ENCODE measurements around the gene TNFRSF4.

TNFRSF4 gene

DNA sequence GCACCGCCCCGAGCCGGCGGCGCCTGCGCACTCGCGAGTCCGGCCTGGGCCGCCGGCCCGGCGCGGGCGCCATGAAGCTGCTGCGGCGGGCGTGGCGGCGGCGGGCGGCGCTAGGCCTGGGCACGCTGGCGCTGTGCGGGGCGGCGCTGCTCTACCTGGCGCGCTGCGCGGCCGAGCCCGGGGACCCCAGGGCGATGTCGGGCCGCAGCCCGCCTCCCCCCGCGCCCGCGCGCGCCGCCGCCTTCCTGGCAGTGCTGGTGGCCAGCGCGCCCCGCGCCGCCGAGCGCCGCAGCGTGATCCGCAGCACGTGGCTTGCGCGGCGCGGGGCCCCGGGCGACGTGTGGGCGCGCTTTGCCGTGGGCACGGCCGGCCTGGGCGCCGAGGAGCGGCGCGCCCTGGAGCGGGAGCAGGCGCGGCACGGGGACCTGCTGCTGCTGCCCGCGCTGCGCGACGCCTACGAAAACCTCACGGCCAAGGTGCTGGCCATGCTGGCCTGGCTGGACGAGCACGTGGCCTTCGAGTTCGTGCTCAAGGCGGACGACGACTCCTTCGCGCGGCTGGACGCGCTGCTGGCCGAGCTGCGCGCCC, 18.3 kb upstream of the TNFRSF4 start, which contains the start of gene B3GALT6:
B3GALT6 (plus strand) TSS at position 30 of the 588 bp plus-strand sequence; CDS start at position 72, 42 bp downstream.
- no peak for DNase-seq

DNA sequence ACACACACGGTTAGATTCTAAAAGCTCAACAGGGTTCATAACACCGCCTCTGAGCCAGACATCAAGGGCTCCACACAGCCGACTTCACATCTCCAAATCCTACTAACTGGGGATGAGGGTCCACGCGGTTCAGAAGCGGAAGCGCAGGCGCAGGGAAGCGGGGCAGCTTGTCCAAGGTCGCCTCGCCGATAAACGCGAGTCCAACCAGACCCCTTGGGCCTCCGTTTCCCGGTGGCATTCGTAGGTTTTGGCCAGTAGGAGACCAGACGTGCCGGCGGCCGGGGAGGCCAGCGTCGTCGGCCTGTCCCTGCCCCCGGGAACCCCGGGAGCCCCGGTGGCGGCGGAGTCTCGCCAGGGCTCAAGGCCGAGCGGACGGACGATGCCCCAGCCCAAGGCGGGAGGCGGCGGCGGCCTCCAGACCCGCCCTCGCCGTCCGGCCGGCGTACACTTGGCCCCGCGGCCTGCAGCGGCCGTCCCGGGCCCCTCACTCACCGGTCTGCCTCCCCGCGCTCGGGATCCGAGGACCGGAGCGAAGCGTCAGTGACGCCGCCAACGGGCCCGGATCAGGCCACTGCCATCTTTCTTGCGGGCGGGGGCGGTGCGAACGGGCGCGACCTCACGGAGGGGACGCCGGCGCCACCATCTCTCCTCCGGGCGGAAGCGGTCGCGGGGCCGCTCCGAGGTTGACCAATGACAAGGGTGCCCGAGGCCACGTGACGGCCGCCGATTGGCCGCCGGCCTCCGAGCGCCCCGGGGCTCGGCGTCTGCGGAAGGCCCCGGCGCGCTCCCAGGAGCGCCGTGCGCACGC, 17.7 kb upstream of the TNFRSF4 start, which contains the start of gene SDF4:
SDF4 (minus strand) TSS at position 602 of the 808 bp plus-strand sequence. CDS start 3,229 bp downstream, outside the sequence.
- peak; percentile 97 for DNase-seq

DNA sequence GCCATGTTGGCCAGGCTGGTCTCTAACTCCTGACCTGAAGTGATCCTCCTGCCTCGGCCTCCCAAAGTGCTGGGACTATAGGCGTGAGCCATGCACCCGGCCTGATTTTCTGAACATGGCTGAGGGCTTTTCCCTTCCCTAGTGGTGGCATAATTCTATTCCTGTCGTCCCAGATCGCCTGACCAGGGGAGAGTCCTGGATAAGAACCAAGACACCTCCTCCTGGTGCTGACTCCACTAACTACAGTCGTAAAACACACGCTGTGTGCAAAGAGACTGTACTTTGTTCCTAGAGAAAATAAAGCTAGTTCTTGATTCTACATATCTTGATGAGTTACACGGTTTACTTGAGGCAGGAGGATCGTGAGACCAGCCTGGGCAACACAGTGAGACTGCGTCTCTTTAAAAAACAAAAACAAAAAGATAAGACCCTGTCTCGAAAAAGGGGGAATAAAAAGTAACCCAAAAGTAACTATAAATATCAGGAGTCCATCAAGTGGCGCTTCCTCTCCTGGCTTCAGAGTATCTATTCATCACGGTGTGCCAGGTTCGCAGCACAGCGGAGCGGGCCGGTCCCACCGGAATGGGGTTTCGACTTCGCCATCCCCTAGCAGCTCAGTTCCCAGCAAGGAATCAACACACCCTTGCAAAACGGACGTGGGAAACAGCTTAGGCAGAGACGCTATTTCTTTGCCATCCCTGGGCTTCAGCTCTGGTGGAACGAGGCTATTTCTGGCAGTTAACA, 16.9 kb upstream of the TNFRSF4 start:
- DNase-seq = no peak

DNA sequence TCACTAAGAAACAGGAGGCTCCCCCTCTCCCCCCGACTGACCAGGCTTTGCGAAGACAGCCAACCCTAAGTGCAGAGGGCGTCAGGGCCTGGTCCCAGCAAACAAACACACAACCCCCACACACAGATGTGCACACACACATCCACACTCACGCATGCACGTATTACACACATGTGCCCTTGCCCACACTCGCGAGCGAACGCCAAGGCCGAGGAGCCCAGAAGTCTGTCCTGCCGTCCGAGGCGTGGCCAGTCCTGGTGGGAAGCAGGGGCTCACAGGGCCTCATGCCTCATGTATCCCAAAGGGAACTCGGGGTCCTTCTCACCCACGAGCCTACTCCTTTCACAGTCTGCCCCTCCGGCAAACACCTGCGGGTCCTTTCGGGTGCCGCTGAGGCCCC, 15.8 kb upstream of the TNFRSF4 start:
- DNase-seq = no peak

DNA sequence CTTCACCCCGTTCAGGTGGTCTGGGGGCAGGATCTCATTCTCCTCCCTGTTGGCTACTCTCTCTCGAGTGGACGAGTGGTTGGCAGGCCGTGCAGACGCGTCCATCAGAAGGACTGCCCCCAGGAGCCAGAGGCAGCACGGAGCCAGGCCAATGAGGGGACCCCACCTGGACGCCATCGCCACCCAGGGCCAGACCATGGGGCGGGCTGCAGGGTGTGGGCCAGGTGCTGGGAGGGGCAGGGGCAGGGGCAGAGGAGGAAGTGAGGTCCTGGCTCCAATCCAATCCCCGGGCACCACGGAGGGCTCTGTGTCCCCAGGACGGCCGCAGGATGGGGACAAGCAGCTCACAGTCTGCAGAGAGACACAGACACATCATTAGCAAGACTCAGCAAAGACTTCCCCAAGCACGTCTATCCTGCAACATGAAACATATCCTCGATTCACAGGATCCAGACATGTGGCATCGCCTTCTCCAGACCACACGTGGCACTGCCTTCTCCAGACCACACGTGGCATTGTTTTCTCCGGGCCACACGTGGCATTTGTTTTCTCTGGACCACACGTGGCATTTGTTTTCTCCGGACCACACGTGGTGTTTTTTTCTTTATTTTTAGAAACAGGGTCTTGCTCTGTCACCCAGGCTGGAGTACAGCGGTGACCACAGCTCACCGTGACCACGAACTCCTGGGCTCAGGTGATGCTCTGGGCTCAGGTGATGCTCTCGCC, 14.8 kb upstream of the TNFRSF4 start:
- no peak for DNase-seq

DNA sequence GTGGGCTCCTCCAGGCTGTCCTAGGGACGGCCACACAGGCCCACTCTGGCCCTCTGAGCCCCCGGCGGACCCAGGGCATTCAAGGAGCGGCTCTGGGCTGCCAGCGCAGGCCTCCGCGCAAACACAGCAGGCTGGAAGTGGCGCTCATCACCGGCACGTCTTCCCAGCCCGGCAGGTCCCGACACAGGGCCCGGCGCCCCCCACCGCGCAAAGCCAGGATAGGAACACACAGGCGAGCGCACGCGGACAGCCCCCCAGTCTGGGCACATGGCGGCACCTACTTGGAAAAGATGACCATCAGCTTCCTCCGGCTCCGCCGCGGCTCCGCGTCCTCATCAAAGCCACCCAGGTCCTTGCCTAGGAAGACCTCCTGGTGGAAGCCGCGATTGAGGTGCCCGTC, 14.2 kb upstream of the TNFRSF4 start:
- no peak for DNase-seq

DNA sequence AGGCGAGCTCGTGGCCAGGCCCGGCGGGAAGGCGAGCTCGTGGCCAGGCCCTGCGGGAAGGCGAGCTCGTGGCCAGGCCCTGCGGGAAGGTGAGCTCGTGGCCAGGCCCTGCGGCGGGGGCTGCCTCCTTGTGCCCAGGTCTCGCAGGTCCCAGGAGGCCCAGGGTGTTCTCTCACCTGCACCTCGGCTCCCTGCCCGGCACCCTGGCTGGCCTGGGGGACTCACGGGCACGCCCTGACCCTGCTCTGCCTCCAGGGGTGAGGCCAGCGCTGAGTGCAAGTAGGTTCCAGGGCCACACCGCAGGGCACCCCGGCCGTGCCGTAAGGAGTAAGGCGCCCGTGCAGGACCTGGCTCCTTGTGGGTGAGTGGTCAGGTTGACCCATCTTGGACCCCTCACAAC, 13.4 kb upstream of the TNFRSF4 start:
- DNase-seq = no peak

DNA sequence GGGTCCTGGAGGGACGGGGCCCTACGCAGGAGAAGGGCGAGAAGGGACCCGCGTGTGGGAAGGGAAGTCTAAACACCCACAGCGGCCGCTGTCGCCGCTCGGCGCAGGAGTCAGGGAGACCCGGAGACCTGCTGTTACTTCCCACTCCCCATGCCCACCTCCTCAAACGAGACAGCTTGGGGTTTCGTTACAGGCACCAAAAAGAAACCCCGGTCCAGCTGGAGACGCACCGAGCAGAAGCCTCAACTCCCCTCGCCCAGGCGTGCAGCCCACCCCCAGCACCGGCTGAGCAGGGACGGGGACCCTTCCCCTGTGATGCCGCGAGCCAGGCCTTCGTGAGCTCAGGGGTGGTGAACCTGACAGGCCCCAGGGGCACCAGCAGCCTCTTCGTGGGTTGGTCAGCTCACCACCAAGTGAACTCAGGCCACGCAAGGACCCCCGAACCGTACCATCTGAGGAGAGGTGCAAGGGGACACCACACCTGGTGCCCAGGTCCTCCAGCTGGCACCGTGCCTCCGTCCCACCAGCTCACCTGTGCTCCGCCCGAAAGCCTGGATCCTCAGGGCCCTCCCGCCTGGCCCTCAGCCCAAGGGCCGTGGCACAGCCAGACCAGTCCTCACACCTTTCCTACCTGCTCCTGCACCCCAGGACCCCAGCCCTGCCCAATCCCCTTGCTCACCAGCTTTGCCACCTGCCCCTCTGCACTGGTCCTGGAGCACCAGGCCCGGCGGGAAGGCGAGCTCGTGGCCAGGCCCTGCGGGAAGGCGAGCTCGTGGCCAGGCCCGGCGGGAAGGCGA, 12.8 kb upstream of the TNFRSF4 start:
- no peak for DNase-seq

DNA sequence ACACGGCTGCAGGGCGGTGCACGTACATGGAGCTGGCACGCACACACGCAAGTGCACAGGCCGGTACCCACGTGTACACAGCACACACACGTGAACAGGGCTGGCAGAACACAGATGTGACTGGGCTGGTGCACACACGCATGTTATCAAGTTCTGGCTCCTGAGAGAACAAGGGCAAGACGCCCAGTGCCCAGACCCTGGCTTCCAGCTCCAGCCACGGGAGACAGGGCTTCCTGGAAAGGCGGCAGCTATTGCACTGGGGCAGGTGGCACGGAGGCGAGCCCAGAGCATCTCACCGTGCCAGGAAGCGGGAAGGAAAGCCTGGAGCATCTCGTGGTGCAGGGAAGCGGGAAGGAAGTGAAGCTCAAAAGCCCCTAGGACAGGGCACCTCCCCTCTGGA, 12.0 kb upstream of the TNFRSF4 start:
- no peak for DNase-seq

DNA sequence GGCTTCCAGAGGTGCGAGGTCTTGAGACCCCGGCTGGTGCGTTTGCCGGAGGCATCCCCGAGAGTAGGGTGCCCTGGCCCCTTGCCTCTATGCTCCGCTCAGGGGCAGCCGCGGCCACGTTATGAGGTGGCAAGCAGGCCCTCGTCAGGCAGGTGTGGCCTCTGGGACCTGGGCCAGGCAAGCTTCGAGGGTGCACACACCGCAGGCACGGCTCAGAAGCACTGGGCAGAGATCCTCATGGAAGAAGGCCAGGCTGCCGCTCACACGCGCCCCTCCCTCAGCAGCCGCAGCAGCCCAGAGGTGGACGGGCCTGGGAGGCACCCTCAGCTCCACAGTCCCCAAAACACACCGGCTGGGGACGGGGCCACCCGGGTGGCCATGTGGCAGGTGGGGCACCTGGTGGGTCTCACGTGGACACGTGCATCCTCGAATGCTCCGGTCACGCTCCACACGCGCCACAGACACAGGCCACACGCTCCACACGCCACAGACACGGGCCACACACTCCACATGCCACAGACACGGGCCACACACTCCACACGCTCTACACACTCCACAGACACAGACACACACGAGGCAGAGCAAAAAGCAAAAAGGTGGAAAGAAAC, 11.4 kb upstream of the TNFRSF4 start:
- DNase-seq = no peak

DNA sequence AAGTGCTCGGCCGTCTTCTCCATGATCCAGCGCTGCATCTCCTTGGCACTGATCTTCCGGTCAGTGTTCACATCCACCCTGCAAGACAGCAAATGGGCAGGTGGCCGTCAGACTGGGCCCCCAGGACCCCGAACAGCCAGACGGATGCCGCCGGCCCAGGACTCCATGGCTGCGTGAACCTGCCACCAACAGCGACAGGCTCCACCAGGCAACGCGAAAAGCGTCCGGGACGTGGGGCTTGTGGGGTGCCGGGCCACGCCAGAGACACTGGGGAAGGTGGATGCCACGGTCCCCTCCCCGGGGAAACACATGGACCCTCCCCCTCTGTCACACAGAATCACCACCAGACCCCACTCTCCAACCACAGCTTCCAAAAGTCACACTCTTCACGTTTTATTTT, 9.9 kb upstream of the TNFRSF4 start:
- DNase-seq = no peak

DNA sequence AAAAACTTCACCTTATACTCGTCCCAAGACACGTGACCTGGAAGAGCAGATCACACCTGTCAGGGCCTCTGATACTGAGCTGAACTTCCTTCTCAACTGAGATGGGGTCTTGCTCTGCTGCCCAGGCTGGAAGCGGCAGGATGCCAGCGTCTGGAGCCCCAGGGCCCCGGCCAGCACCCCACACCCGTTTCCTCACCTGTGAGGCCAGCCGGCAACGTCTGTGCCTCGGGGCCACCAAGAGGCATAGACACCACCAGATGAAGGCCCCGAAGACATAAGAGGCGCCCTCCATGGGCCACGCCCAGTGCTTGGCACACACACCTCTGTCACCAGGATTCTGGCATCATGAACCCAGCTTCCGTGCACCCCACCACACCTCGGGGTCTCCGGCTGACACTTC, 9.4 kb upstream of the TNFRSF4 start:
- DNase-seq = no peak

DNA sequence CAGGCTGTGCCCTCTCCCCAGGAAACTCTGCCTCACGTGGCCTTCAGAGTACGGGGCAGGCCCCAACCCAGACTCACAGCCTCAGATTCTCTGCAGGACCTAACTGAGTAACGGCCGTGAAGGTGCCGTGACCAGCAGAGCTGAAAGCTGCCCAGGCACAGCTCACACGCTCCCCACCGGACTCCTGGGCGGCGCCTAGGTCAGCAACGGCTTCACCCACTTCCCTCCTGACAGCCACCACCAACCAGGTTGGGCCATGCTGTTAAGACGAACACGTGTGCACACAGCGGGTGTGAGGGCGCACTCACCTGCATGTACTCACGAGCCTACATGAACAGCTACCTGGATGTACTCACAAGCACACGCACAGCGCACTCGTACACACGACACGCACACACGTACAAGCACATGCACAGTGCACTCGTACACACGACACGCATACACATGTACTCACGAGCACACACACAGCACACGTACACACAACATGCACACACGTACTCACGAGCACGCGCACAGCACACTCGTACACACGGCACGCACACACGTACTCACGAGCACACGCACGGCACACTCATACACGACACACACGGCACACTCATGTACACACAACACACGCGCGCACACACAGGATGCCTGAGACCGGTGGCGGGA, 8.7 kb upstream of the TNFRSF4 start:
- DNase-seq = no peak

DNA sequence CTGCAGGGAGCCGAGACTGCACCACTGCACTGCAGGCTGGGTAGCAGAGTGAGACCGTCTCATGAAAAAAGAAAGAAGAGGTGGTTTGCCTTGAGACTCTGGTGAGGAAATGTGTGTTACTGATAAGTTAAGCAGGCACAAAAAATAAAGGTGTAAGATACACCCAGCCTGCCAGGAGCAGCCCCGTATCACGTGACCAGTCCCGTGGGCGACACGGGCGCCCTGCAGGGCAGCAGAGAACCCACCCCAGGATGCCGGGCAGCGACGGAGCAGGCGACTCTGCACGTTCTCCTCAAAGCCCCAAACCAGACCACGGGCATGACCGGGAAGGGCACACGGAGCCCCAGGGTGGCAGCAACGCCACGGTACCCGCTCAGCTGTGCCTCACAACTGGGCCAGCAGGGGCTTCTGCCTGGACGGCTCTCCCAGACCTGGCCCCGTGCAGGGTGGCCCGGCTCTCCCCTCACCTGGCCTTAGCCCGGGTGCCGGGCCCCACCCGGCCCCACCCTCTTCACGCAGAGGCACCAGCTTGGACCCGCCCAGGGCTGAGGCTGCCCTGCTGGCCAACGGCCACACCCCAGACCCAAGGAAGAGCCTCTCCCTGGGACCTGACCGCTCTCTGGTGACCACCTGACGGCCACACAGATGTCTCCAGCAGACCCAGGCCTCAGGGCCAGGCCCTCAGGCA, 8.1 kb upstream of the TNFRSF4 start:
- no peak for DNase-seq

DNA sequence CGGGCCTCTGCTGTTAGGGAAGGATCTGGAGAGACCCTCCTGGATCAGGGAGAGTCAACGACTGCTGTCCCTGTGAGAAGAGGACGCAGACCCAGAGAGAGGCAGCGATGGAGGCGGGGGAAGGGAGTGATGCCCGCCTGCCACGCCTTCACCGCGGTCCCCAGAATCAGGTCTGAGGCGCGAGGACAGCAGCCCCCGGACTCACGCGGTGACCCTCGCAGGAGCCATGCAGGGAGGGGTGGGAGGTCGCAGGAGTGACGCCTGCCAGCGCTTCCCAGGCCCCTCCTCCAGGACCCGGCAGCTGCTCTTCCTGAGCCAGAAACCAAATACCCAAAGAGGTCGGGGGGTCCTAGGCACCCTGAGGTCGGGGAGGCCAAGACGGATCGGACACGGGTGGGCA, 6.2 kb upstream of the TNFRSF4 start:
- no peak for DNase-seq

DNA sequence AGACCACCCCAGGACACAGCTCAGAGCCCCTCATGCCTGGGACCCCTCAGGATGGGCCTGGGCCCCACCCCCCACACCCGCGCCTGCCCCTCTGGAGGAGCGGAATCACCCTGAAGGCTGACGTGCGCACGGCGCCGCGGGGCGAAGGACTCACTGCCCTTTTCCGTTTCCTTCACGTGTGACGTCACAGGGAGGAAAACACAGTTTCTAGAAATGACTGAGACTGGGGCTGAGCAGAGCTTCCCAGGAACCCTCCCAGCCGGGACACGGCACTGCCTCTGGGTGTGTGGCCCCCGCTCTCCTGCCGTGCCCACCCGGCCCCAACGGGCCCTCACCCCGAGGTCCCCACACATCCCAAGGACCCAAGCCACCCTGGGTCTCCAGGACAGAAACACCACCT, 5.4 kb upstream of the TNFRSF4 start:
- no peak for DNase-seq

DNA sequence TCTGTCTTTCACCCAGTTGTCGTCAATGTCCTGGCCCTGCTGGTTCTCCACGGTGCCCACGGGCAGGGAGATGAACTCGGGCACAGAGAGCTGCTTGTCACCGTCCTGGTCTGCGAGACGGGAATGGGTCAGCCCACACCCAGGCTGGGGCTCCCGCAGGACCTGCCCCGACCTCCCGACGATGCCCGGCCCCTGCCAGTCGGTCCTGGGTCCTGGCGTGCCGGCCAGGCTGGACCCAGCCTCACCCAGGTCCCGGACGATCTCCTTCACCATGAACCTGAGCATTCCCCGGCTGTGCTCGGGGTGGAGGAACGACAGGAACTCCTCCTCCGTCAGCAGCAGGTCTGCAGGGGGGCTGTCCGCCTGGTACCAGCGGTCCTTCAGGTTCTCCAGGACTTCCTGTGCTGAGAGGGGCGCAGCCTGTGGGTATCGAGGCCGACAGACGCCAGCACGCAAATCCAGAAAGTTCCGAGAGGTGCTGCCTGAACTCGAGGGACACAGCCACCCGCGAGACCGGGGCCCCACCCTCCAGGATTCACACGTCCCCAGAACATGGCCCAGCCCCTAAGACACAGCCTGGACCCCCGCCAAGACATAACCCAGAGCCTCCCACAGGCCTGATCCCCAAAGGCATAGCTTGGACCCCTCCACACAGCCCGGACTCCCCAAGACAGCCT, 4.7 kb upstream of the TNFRSF4 start:
- no peak for DNase-seq

DNA sequence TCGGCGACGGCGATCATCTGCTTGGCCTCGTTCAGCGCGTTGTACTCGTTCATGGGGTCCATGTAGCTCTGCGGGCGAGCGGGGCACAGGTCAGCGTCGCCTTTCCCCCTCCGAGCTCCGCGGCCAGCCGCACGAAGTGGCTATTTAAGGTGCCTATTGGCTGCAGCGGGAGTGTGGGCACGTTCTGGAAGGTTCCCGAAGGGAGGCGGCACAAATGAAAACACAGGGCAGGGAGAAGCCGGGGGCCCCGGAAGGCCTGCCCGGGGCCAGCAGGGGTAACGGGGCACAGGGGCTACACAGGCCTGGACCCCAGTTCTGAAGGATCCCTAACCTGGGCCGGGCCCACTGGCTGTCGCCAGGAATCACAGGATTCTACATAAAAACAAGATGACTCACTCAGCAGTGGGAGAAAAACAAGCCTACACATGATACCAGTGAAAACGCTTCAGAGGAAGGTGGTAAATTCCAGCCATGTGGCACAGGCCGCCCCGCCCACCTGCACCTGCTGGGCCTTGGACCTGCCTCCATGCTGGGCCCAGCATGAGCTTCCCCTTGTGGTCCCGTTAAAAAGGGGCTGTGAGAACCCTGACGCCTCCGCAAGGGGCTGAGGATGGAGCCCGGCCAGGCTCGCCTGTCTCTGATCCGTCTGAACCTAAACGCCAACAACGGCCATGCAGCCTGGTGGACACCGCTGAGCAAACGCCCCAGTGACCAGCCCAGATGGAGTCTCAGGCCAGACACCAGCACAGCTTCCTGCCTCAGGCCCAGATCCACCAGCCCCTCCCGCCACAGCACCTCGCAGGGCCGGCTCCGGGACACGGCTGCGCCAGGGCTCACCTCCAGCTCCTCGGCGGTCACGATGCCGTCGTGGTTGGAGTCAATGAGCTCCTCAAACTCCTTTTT, 3.9 kb upstream of the TNFRSF4 start:
- no peak for DNase-seq
